K562 (cell line): Measurements from ENCODE around the gene SIM2. TPM values are rescaled to one million over a fixed set of nuclear protein-coding genes. Genes with fewer than 3 reads are reported as not detected.

Experiments
- CHCHD3 ChIP-seq: fragments of 250-450 bp; sonication (Bioruptor Pico); IDR thresholded peaks from 2 replicates; pipeline ENCODE4 v2.1.2; 2022; ENCODE audit warnings: mild to moderate bottlenecking
- L3MBTL2 ChIP-seq: fragments of 450-650 bp; IDR thresholded peaks from 2 replicates; pipeline ENCODE4 v1.6.1; 2016; ENCODE audit warnings: mild to moderate bottlenecking, moderate library complexity
- MYC ChIP-seq, 2 experiments: fragments of 250-450 bp in 1 of 2; sonication (Bioruptor Pico) in 1 of 2; IDR thresholded peaks; 2 replicates each; pipeline versions ENCODE4 v1.5.1 to v1.6.1; 2012 to 2021; ENCODE audit warnings: low read depth in 2 of 2, borderline replicate concordance in 1 of 2, improper control_type of control experiment in 1 of 2, low read length in 1 of 2, mild to moderate bottlenecking in 1 of 2, moderate library complexity in 1 of 2
- polyA plus RNA-seq, 8 experiments: library from polyadenylated mRNA; depleted of rRNA in 4 of 8; stranded (reverse) in 5 of 8; unstranded in 3 of 8; fragments of >200 nt; fragmentation: Nextera tagmentation in 2 of 8; fragmentation: Illumina TruSeq in 1 of 8; extraction: Ambion mirVana in 2 of 8; extraction: Trizol in 1 of 8; gene quantifications; 2 replicates each; pipeline versions ENCODE4 v1.2.1 to v1.2.3, GENCODE V29; 2011 to 2014; ENCODE audit warnings: inconsistent platforms in 1 of 8, missing spikeins in 1 of 8
- total RNA-seq, 7 experiments: library from RNA; depleted of rRNA in 6 of 7; stranded (reverse); fragments of >200 nt in 6 of 7; fragmentation: Illumina TruSeq in 2 of 7; extraction: Trizol in 2 of 7; gene quantifications; 2 replicates each; pipeline versions ENCODE4 v1.2.1 to v1.2.3, GENCODE V29; 2011 to 2021; ENCODE audit warnings: low replicate concordance in 1 of 7
- TF ChIP-seq, protein P1 (sequence below): fragments of 250-450 bp; sonication (Bioruptor Pico); IDR thresholded peaks from 2 replicates; pipeline ENCODE4 v1.4.0; 2020
- TF ChIP-seq, protein P2 (sequence below), 3 experiments: fragments of 200-800 bp in 1 of 3; fragments of 250-450 bp in 1 of 3; fragments of 450-650 bp in 1 of 3; sonication (Bioruptor Pico) in 1 of 3; sonication (Bioruptor generic) in 1 of 3; formaldehyde crosslinking in 1 of 3; IDR thresholded peaks; 2 replicates each; pipeline versions ENCODE4 v1.6.1 to v1.8.0; 2016 to 2022; ENCODE audit warnings: mild to moderate bottlenecking in 2 of 3, missing genetic modification characterization in 2 of 3, missing compliant biosample characterization in 1 of 3, moderate library complexity in 1 of 3

The SIM2 gene
- total and polyA plus RNA-seq, 9 of the 15 experiments (the other 6 are each of a cell fraction or from before 2014, with no cell fraction given) = 0.07 to 0.11 (median 0.08) TPM; not detected in 6

- TF ChIP-seq, protein P1, sequence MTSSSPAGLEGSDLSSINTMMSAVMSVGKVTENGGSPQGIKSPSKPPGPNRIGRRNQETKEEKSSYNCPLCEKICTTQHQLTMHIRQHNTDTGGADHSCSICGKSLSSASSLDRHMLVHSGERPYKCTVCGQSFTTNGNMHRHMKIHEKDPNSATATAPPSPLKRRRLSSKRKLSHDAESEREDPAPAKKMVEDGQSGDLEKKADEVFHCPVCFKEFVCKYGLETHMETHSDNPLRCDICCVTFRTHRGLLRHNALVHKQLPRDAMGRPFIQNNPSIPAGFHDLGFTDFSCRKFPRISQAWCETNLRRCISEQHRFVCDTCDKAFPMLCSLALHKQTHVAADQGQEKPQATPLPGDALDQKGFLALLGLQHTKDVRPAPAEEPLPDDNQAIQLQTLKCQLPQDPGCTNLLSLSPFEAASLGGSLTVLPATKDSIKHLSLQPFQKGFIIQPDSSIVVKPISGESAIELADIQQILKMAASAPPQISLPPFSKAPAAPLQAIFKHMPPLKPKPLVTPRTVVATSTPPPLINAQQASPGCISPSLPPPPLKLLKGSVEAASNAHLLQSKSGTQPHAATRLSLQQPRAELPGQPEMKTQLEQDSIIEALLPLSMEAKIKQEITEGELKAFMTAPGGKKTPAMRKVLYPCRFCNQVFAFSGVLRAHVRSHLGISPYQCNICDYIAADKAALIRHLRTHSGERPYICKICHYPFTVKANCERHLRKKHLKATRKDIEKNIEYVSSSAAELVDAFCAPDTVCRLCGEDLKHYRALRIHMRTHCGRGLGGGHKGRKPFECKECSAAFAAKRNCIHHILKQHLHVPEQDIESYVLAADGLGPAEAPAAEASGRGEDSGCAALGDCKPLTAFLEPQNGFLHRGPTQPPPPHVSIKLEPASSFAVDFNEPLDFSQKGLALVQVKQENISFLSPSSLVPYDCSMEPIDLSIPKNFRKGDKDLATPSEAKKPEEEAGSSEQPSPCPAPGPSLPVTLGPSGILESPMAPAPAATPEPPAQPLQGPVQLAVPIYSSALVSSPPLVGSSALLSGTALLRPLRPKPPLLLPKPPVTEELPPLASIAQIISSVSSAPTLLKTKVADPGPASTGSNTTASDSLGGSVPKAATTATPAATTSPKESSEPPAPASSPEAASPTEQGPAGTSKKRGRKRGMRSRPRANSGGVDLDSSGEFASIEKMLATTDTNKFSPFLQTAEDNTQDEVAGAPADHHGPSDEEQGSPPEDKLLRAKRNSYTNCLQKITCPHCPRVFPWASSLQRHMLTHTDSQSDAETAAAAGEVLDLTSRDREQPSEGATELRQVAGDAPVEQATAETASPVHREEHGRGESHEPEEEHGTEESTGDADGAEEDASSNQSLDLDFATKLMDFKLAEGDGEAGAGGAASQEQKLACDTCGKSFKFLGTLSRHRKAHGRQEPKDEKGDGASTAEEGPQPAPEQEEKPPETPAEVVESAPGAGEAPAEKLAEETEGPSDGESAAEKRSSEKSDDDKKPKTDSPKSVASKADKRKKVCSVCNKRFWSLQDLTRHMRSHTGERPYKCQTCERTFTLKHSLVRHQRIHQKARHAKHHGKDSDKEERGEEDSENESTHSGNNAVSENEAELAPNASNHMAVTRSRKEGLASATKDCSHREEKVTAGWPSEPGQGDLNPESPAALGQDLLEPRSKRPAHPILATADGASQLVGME (CRISPR knock-in tag) = no peak
- no peak for TF ChIP-seq MYC (IDR thresholded peaks at IDR 0.05; ENCODE audit: low read depth, low read length)
- TF ChIP-seq MYC (CRISPR knock-in tag; IDR thresholded peaks at IDR 0.05; ENCODE audit: borderline replicate concordance, low read depth) = no peak
- TF ChIP-seq L3MBTL2 = no peak
- TF ChIP-seq CHCHD3 (CRISPR knock-in tag) = no peak
- TF ChIP-seq, protein P2, sequence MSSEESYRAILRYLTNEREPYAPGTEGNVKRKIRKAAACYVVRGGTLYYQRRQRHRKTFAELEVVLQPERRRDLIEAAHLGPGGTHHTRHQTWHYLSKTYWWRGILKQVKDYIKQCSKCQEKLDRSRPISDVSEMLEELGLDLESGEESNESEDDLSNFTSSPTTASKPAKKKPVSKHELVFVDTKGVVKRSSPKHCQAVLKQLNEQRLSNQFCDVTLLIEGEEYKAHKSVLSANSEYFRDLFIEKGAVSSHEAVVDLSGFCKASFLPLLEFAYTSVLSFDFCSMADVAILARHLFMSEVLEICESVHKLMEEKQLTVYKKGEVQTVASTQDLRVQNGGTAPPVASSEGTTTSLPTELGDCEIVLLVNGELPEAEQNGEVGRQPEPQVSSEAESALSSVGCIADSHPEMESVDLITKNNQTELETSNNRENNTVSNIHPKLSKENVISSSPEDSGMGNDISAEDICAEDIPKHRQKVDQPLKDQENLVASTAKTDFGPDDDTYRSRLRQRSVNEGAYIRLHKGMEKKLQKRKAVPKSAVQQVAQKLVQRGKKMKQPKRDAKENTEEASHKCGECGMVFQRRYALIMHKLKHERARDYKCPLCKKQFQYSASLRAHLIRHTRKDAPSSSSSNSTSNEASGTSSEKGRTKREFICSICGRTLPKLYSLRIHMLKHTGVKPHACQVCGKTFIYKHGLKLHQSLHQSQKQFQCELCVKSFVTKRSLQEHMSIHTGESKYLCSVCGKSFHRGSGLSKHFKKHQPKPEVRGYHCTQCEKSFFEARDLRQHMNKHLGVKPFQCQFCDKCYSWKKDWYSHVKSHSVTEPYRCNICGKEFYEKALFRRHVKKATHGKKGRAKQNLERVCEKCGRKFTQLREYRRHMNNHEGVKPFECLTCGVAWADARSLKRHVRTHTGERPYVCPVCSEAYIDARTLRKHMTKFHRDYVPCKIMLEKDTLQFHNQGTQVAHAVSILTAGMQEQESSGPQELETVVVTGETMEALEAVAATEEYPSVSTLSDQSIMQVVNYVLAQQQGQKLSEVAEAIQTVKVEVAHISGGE (CRISPR knock-in tag; IDR thresholded peaks at IDR 0.05) = no peak
Observed at GRCh38 chr21:36717976-36718375, 19.1 kb downstream of the SIM2 start (continued).
